NCI-H1436 treated with DMSO at 0.1 percent for 48 hours (cell line): ENCODE data around the gene CALHM5.
"Not testable (repeated sequence)": the region's sequence is repeated elsewhere in the genome, so short reads cannot be mapped to it uniquely, and the experiment has no call there.

Experiments
- DNase-seq: peaks from one replicate; lab custom pipeline; 2025; lab: John Stamatoyannopoulos, UW

CALHM5 gene, protein sequence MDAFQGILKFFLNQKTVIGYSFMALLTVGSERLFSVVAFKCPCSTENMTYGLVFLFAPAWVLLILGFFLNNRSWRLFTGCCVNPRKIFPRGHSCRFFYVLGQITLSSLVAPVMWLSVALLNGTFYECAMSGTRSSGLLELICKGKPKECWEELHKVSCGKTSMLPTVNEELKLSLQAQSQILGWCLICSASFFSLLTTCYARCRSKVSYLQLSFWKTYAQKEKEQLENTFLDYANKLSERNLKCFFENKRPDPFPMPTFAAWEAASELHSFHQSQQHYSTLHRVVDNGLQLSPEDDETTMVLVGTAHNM

DNA sequence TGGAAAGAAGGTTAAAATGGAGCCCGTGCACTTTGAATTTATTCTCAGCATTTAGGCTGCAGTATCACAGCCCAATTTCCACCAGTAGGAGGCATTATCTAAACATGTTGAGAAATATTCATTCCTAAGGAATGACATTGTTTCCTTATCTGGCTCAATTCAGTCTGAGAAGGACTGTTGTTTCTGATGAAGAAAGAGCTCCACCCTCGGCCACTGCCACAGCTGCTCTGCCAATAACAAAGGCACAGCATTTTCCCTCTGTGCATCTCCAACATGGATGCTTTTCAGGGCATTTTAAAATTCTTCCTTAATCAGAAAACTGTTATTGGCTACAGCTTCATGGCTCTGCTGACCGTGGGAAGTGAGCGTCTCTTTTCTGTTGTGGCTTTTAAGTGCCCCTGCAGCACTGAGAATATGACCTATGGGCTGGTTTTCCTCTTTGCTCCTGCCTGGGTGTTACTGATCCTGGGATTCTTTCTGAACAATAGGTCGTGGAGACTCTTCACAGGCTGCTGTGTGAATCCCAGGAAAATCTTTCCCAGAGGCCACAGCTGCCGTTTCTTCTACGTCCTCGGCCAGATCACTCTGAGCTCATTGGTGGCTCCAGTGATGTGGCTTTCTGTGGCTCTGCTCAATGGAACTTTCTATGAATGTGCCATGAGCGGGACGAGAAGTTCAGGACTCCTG lies at the start of gene CALHM5:
TSS of gene CALHM5 (plus strand) at position 216 of the 687 bp plus-strand sequence. CDS start at position 274, 58 bp downstream.
- no peak for DNase-seq

DNA sequence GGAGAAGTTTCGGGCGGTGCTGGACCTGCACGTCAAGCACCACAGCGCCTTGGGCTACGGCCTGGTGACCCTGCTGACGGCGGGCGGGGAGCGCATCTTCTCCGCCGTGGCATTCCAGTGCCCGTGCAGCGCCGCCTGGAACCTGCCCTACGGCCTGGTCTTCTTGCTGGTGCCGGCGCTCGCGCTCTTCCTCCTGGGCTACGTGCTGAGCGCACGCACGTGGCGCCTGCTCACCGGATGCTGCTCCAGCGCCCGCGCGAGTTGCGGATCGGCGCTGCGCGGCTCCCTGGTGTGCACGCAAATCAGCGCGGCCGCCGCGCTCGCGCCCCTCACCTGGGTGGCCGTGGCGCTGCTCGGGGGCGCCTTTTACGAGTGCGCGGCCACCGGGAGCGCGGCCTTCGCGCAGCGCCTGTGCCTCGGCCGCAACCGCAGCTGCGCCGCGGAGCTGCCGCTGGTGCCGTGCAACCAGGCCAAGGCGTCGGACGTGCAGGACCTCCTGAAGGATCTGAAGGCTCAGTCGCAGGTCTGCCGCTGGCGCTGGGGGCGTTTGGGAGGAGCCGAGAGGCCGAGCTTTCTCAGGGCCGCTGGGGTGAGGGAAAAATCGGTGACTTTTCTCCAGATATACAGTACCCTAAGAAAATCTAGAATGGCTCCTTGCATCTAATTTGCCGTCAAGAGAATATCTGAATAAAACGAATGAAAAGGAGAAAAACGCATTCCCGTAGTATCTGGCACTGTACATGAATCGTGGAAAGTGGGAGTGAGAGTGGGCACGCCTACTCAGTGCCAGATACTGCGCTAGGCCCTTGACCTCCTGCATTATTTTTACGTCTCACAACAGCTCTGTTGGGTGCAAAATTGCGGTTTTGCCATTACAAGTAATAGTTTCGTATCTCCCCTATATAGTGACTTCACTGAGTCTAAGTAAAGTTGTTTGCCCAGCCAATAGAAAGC lies 49.2 kb upstream of the CALHM5 start:
- DNase-seq: no peak

DNA sequence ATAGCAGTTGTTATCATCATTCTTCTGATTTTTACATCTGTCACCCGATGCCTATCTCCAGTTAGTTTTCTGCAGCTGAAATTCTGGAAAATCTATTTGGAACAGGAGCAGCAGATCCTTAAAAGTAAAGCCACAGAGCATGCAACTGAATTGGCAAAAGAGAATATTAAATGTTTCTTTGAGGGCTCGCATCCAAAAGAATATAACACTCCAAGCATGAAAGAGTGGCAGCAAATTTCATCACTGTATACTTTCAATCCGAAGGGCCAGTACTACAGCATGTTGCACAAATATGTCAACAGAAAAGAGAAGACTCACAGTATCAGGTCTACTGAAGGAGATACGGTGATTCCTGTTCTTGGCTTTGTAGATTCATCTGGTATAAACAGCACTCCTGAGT lies 48.1 kb upstream of the CALHM5 start:
- no peak for DNase-seq

DNA sequence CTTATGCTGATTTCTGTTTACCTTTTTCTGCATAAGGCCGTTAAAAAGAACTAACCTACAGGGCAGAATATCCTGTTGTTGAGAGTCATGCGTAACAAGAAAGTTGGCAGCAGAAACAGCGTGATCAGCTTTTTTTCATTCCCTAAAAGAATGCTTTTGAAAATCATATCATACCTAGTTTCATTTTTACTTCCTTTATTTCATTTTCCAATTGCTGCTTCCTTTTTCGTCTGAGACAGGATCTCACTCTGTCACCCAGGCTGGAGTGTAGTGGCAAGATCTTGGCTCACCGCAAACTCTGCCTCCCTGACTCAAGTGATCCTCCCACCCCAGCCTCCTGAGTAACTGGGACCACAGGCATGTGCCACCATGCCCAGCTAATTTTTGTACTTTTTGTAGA lies 46.2 kb upstream of the CALHM5 start:
- DNase-seq: no peak

DNA sequence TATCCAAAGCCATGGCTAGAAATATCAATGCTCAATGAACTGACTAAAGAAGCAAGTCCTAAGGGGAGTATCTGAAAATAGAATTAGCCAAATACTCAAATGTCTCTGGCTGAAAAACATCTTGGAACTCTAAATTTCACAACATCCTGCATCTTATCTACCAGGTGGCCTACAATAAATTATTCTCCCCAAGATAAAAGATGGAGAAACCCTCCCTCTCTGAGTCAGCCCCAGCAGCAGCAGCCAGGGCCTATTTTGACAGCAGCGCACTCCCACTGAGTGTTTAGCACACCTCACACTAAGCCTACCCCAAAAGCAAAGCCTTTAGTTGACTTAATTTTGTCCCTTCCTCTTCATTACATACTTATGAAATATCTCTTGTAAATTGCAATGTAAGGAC lies 44.3 kb upstream of the CALHM5 start:
- DNase-seq: no peak

DNA sequence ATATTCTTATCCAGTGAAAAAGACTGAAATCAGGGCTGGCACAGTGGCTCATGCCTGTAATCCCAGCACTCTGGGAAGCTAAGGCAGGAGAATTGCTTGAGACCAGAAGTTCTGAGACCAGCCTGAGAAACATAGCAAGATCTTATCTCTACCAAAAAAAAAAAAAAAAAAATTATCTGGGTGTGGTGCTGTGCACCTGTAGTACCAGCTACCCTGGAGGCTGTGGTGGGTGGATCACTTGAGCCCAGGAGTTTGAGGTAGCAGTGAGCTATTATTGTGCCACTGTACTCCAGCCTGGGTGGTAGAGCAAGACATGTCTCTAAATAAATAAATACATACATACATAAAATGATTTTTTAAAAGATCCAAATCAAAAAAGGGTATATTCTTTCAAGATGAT lies 43.9 kb upstream of the CALHM5 start:
- no peak for DNase-seq

DNA sequence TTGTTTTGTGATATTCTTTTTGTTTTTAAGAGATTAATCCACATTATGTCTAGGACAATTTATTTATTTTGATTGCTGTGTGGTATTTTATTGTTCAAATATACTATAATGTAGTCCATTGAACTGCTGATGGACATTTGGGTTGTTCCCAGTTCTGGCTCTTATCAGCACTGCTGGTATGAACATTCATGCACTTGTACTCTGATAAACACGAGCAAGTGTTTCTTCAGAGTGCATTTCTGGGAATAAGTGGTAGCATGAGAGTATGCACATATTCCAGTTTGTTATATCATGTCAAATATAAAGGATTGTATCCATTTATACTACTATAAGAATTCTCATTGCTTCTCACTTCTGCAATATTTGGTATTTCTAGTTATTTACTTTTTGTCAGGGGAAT lies 43.1 kb upstream of the CALHM5 start:
- DNase-seq: no peak

DNA sequence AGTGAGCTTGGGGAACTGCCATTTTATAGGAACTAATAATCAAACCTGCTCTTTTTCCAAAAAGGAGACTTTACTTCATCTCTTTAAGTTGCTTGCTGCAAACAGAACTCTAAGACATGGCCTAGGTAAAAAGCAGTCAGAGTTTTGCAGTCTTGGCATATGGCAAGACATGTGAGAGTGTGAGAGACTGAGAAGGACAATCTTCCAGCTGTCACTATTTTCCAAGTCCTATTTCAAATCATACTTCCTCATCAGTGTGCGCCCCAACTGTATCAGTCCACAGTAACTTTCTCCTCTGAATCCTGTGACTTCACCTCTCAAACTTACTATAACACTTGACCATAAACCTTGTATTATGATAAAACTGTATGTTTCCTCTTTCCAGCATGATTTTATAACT lies 39.9 kb upstream of the CALHM5 start:
- no peak for DNase-seq

DNA sequence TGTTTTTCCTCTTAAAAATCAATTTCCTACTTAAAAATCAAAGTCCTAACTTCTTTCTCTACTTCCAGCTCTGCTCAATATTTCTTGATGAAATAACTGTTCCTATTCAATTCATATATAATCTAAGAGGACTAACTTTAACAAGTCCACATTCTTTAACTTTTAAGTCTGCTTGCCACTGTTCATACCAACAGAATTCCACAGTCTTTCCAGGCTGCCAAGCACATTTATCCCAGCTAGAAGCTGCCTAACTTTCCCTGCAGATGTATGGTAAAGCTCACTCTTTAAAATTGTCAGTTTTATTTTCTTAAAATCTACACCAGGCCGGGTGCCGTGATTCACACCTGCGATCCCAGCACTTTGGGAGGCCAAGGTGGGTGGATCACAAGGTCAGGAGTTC lies 38.7 kb upstream of the CALHM5 start:
- no peak for DNase-seq

DNA sequence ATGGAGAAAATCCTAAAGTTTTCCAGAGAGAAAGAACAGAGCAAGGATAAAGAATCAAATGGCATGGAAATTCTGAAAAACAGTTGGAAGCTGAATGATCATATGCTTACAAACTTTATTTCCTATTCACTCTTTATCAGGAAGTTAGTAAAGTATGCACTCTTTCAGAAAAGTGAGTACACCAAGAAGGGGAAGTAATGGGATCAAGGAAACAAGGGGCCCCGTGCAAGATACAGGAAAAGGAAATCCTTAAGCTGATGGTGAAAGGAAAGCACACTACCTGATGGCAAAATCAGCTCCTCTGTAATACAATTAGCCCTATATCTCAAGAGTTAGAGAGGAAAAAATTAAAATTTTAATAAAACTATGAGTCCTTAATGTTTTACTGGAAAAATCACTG lies 36.3 kb upstream of the CALHM5 start:
- DNase-seq: no peak

DNA sequence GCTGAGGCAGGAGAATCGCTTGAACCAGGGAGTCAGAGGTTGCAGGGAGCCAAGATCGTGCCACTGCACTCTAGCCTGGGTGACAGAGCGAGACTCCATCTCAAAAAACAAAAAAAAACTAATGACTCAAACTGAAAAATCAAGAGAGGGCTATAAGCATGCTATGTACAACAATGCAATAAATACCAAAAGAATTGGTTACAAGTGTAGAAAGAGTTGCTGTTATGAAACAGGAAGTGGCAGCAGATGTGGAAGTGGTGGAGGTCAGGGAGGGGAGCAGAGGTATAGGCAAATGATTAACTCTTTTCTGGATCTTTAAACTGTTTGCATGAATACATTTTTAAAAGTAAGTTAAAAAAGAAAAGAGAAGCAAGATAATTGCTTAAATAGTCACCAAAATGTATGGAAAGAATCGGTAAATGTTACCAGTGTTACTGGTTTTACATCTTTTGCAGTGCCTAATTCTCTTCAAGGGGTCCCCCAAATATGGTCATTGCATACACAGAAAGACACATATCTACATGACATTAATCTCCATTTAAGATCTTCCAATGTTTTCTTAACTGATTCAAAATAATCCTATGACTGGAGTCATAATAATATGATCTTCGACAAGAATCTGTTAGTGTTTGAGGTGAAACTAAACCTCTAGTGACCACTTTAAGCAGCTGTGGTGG lies 35.3 kb upstream of the CALHM5 start:
- DNase-seq: no peak

DNA sequence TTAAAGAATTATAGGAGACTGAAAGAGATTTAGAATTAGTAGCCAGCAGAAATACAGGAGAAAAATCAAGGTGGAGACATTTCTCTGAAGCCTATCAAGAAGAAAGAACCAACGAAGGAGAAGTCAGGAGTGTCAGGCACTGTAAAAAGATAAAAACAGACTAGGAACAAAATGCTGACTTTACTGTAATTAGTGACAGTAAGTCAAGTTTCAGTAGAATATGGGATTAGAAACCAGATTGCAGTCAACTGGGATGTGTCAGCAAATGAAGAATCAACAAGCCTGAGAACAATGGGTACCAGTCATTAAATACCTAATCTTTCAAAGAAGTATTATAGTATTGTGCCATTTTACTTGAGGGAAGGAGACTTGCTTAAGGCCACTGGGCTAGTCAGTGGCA lies 28.7 kb upstream of the CALHM5 start:
- DNase-seq: no peak

DNA sequence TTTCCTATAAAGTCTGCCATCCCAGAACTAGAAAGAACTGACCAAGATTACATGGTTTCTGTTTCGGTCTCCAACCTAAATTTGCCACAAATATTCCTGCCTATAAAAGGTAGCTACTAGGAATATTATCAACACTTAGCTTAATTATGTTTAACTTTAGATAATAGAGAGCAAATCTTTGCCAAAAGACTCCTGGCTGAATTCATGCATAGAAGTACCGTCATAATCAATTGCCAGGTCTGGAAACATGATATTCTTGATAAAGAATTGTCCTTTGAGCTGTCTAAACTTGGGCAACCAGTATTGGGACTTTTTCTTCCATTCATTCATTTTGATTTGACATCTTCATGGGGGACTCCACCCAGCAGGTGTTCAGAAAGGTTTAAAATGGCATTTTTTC lies 27.8 kb upstream of the CALHM5 start:
- DNase-seq: no peak

DNA sequence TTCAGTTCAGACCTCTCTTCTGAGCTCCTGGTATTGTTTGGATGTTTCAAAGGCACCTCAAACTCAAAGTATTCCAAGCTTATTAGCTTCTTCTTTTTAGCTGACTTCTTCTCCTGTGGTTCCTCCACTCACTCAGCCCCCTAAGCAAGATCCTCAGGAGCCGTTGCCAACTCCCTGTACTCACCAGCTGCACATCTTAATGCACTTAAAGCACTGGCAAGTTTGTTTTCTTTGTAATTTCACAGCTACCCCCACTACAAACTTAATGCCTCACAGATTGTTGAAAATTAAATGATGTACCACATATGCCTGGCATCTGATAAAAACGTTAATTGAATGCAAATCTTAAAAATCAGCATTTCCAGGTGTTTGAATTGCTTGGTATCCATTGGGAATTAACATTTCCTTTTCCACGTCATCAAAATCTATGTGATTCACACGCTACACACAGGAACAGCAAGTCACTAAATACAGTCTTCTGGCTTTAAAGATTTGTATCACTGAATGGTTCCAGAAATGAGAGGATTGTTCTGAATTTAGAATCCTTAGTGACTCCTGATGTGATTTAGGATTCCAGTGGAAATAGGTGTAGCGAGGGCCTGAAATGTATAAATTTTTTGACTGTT lies 25.8 kb upstream of the CALHM5 start:
- no peak for DNase-seq

DNA sequence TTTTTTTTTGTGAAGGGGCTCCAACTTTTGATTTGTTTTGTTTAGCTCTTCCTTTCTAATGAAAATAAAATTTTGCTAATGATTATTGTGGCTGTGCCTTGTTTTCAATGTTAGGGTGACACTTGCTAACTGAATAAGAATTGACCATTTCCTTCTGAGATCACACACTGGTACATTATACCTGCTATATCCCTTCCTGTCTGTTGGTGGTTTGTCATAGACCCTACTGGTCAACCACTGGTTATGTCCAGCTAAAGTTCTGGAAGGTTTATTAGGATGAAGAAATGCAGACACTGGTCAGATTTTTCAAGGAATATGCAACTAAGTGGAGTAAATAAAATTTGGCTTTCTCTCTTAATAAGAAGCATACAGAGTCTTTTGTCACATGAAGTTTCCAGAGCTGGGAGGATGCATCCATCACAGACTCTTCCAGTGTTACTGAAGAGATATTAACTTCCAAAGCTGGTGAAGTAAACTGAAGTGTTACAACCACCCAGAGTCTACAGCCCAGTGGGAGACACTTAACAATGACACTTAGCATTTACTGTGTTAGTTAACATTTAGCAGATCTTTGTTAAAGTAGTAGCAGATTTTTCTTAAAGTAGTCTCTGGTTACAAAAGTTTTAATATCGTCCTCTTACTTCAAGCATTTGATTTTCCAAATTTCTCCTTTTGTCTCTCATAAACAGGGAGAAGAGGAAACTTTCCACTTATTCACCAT lies 19.7 kb upstream of the CALHM5 start:
- no peak for DNase-seq

DNA sequence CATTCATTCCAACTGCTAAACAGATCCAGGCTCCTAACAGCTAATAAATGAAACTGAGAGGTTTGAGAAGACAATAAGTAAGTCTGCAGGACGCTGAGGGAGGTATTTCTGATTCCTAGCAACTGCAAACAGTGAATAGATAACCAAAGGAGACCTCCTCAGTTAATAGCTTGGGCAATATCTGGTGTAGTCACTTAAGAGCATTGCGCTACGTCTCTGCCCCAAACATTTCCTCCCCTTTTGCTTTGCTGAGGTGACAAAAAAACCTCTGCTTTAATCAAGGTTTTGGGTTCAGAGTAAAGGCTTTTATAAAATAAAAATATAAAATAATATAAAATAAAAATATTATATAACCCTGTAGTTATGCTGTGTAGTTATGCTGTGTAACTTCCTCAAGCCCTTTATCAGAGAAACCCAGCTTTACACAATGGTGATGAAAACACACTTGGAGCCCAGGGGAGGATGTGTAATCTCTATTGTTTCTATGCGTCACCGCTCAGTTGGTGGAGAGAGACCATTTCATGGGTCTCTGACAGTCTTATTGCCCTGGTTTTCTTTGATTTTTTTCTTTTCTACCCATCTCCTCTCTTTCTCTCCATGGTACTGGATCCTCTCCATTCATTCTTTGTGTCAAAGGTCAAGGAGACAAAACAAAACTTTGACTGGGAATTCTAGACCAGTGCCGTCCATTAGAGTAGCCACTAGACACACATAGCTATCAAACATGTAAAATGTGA lies 18.9 kb upstream of the CALHM5 start:
- DNase-seq: no peak

DNA sequence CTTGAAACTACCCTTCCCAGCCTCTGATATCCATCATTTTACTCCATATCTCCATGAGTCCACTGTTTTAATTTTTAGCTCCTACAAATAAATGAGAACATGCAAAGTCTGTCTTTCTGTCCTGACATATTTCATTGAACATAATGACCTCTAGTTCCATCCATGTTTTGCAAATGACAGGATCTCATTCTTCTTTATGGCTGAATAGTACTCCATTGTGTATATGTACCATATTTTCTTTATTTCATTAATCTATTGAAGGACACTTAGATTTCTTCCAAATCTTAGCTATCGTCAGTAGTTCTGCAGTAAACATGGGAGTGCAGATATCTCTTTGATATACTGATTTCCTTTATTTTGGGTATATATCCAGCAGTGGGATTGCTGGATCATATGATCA lies 16.3 kb upstream of the CALHM5 start:
- DNase-seq: not testable (repeated sequence)

DNA sequence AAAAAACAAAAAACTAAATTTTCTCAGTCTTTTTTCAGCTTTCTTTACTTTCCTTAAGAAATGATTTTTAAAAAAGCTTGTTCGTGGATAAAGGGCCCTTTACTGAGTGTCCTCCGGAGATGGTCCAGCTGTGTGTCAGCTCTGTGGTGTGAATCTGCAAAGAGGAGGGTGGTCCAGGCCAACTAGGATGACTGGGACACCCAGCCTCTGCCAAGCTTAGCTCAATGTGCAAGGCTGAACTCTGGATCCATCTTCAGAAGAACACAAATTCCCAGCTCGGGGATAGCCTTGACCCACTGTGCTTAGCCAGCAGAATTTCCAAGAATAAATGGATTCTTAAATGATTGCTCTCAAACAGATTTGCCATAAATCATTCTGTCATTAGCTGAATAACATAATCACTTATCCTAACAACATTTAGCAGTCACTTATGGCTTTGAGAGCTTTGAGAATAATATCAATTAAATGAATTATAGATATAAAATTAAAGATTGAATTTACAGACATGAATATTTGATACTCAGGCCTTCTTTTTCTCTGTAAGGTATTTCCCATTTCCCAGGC lies 14.2 kb upstream of the CALHM5 start:
- DNase-seq: no peak

DNA sequence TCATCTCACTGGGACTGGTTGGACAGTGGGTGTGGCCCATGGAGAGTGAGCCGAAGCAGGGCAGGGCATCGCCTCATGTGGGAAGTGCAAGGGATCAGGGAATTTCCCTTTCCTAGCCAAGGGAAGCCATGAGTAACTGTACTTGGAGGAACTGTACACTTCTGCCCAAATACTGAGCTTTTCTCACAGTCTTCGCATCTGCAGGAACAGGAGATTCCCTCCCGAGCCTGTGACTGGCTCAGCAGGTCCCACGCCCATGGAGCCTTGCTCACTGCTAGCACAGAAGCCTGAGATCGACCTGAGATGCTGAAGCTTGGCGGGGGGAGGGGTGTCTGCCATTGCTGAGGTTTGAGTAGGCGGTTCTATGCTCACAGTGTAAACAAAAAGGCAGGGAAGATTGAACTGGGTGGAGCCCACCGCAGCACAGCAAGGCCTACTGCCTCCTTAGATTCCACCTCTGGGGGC lies 10.4 kb upstream of the CALHM5 start:
- no peak for DNase-seq

DNA sequence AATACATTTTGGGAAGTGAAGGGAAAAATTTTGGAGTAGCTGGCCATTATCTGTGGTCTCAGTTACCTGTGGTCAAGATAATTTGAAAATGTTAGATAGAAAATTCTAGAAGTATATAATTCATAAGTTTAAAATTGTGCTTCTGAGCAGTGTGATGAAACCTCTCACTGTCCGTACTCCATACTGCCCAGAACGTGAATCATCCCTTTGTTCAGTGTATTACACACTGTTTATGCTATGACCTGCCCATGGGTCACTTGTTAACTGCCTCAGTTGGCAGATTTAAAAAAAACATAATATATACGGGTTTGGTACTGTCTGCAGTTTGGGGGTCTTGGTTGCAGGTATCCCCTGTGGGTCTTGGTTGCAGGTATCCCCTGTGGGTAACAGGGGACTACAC lies 4.1 kb upstream of the CALHM5 start:
- DNase-seq: no peak
